ENCODE results near the gene CEP120.
"Not testable (repeated sequence)": the region's sequence is repeated elsewhere in the genome, so short reads cannot be mapped to it uniquely, and the experiment has no call there.

CEP120 gene

GRCh38 chr5:123436201-123436600 lies 13.0 kb upstream of the CEP120 start:
- Histone ChIP-seq H3K9me3 (ENCODE audit: insufficient read depth, low read depth, low read length) (no peaks in the 10 kb centered on the region), H3K4me3 (ENCODE audit: low read length) (no peak overlapping the region), H3K27me3 (ENCODE audit: insufficient read depth, low read length) (no peaks in the 10 kb centered on the region), H3K27ac (ENCODE audit: low read length) (no peak overlapping the region), H3K4me1 (ENCODE audit: insufficient read depth, low read length) (no peaks in the 10 kb centered on the region; the same call in 1 of the 2 replicates), H3K9ac (ENCODE audit: low read depth, low read length) (no peak overlapping the region), H3K36me3 (ENCODE audit: insufficient read depth, low read depth, low read length) (no peaks in the 10 kb centered on the region)

- H3K9ac ChIP-seq (ENCODE audit: low read depth, low read length), result no peak overlapping the region
- no peak overlapping the region for H3K27ac ChIP-seq (ENCODE audit: low read length)
- no peaks in the 10 kb centered on the region; the same call in 1 of the 2 replicates for H3K4me1 ChIP-seq (ENCODE audit: insufficient read depth, low read length)
- no peaks in the 10 kb centered on the region for H3K27me3 ChIP-seq (ENCODE audit: insufficient read depth, low read length)
- no peaks in the 10 kb centered on the region for H3K36me3 ChIP-seq (ENCODE audit: insufficient read depth, low read depth, low read length)
- H3K4me3 ChIP-seq (ENCODE audit: low read length), result no peak overlapping the region
- H3K9me3 ChIP-seq (ENCODE audit: insufficient read depth, low read depth, low read length), result no peaks in the 10 kb centered on the region
Observed at GRCh38 chr5:123434796-123435195, 11.6 kb upstream of the CEP120 start.

GRCh38 chr5:123433596-123433995 lies 10.4 kb upstream of the CEP120 start:
- Histone ChIP-seq H3K4me3 (ENCODE audit: low read length) (no peak overlapping the region), H3K36me3 (ENCODE audit: insufficient read depth, low read depth, low read length) (no peaks in the 10 kb centered on the region), H3K9me3 (ENCODE audit: insufficient read depth, low read depth, low read length) (no peaks in the 10 kb centered on the region), H3K27ac (ENCODE audit: low read length) (no peak overlapping the region), H3K4me1 (ENCODE audit: insufficient read depth, low read length) (no peaks in the 10 kb centered on the region; the same call in 1 of the 2 replicates), H3K9ac (ENCODE audit: low read depth, low read length) (no peak overlapping the region), H3K27me3 (ENCODE audit: insufficient read depth, low read length) (no peaks in the 10 kb centered on the region)

- not testable (repeated sequence) for H3K9me3 ChIP-seq (ENCODE audit: insufficient read depth, low read depth, low read length); H3K9ac ChIP-seq (ENCODE audit: low read depth, low read length); H3K36me3 ChIP-seq (ENCODE audit: insufficient read depth, low read depth, low read length); H3K27ac ChIP-seq (ENCODE audit: low read length); H3K4me1 ChIP-seq (ENCODE audit: insufficient read depth, low read length); H3K4me3 ChIP-seq (ENCODE audit: low read length); H3K27me3 ChIP-seq (ENCODE audit: insufficient read depth, low read length)
Observed at GRCh38 chr5:123430441-123430840, 7.2 kb upstream of the CEP120 start.

GRCh38 chr5:123429993-123430392 lies 6.8 kb upstream of the CEP120 start:
- H3K9ac ChIP-seq (ENCODE audit: low read depth, low read length), result no peak overlapping the region
- H3K9me3 ChIP-seq (ENCODE audit: insufficient read depth, low read depth, low read length), result no peaks in the 10 kb centered on the region
- no peak overlapping the region for H3K4me3 ChIP-seq (ENCODE audit: low read length)
- no peaks in the 10 kb centered on the region for H3K4me1 ChIP-seq (ENCODE audit: insufficient read depth, low read length)
- no peaks in the 10 kb centered on the region for H3K27me3 ChIP-seq (ENCODE audit: insufficient read depth, low read length)
- no peaks in the 10 kb centered on the region for H3K36me3 ChIP-seq (ENCODE audit: insufficient read depth, low read depth, low read length)
- no peak overlapping the region for H3K27ac ChIP-seq (ENCODE audit: low read length)

GRCh38 chr5:123429221-123429954 lies 6.2 kb upstream of the CEP120 start:
- H3K4me1 ChIP-seq (ENCODE audit: insufficient read depth, low read length), result no peaks in the 10 kb centered on the region; the same call in 1 of the 2 replicates
- no peaks in the 10 kb centered on the region for H3K9me3 ChIP-seq (ENCODE audit: insufficient read depth, low read depth, low read length)
- no peak overlapping the region for H3K27ac ChIP-seq (ENCODE audit: low read length)
- no peak overlapping the region for H3K4me3 ChIP-seq (ENCODE audit: low read length)
- H3K36me3 ChIP-seq (ENCODE audit: insufficient read depth, low read depth, low read length), result no peaks in the 10 kb centered on the region
- H3K9ac ChIP-seq (ENCODE audit: low read depth, low read length), result no peak overlapping the region
- no peaks in the 10 kb centered on the region for H3K27me3 ChIP-seq (ENCODE audit: insufficient read depth, low read length)

- Histone ChIP-seq H3K27me3 (ENCODE audit: insufficient read depth, low read length) (no peaks in the 10 kb centered on the region), H3K9me3 (ENCODE audit: insufficient read depth, low read depth, low read length) (no peaks in the 10 kb centered on the region), H3K9ac (ENCODE audit: low read depth, low read length) (no peak overlapping the region), H3K36me3 (ENCODE audit: insufficient read depth, low read depth, low read length) (no peaks in the 10 kb centered on the region), H3K27ac (ENCODE audit: low read length) (no peak overlapping the region), H3K4me3 (ENCODE audit: low read length) (no peak overlapping the region), H3K4me1 (ENCODE audit: insufficient read depth, low read length) (peaks cover 4% of the 10 kb centered on the region; the same call in 1 of the 2 replicates)
Observed at GRCh38 chr5:123428521-123429220, 5.5 kb upstream of the CEP120 start.

- H3K4me3 ChIP-seq (ENCODE audit: low read length), result no peak overlapping the region
- no peaks in the 10 kb centered on the region for H3K36me3 ChIP-seq (ENCODE audit: insufficient read depth, low read depth, low read length)
- no peaks in the 10 kb centered on the region; the same call in 1 of the 2 replicates for H3K27me3 ChIP-seq (ENCODE audit: insufficient read depth, low read length)
- peaks cover 4% of the 10 kb centered on the region; the same call in 1 of the 2 replicates for H3K4me1 ChIP-seq (ENCODE audit: insufficient read depth, low read length)
- no peaks in the 10 kb centered on the region for H3K9me3 ChIP-seq (ENCODE audit: insufficient read depth, low read depth, low read length)
- no peak overlapping the region for H3K27ac ChIP-seq (ENCODE audit: low read length)
- no peak overlapping the region for H3K9ac ChIP-seq (ENCODE audit: low read depth, low read length)
Observed at GRCh38 chr5:123427281-123427680, 4.1 kb upstream of the CEP120 start.

GRCh38 chr5:123425431-123425830 lies 2.2 kb upstream of the CEP120 start:
- Histone ChIP-seq H3K27ac (ENCODE audit: low read length) (no peak overlapping the region), H3K27me3 (ENCODE audit: insufficient read depth, low read length) (no peaks in the 10 kb centered on the region; the same call in 1 of the 2 replicates), H3K9ac (ENCODE audit: low read depth, low read length) (no peak overlapping the region), H3K4me3 (ENCODE audit: low read length) (no peak overlapping the region), H3K9me3 (ENCODE audit: insufficient read depth, low read depth, low read length) (no peaks in the 10 kb centered on the region), H3K4me1 (ENCODE audit: insufficient read depth, low read length) (peaks cover 12% of the 10 kb centered on the region; the same call in 1 of the 2 replicates), H3K36me3 (ENCODE audit: insufficient read depth, low read depth, low read length) (no peaks in the 10 kb centered on the region)

- H3K36me3 ChIP-seq (ENCODE audit: insufficient read depth, low read depth, low read length), result peaks cover 7% of the 10 kb centered on the region; the same call in 1 of the 2 replicates
- H3K9me3 ChIP-seq (ENCODE audit: insufficient read depth, low read depth, low read length), result no peaks in the 10 kb centered on the region
- H3K4me3 ChIP-seq (ENCODE audit: low read length), result peak overlapping the region; percentile 99
- H3K27ac ChIP-seq (ENCODE audit: low read length), result peak overlapping the region; percentile 22
- H3K27me3 ChIP-seq (ENCODE audit: insufficient read depth, low read length), result no peaks in the 10 kb centered on the region; the same call in 1 of the 2 replicates
- H3K9ac ChIP-seq (ENCODE audit: low read depth, low read length), result peak overlapping the region; percentile 86
- H3K4me1 ChIP-seq (ENCODE audit: insufficient read depth, low read length), result peaks cover 12% of the 10 kb centered on the region; the same call in 1 of the 2 replicates
Observed at GRCh38 chr5:123422433-123423277, 548 bp downstream of the CEP120 start.

GRCh38 chr5:123421773-123422172 lies 1.4 kb downstream of the CEP120 start:
- peak overlapping the region; percentile 99 for H3K4me3 ChIP-seq (ENCODE audit: low read length)
- no peaks in the 10 kb centered on the region for H3K9me3 ChIP-seq (ENCODE audit: insufficient read depth, low read depth, low read length)
- peak overlapping the region; percentile 86; the same call in 1 of the 2 replicates for H3K9ac ChIP-seq (ENCODE audit: low read depth, low read length)
- no peak overlapping the region for H3K27ac ChIP-seq (ENCODE audit: low read length)
- no peaks in the 10 kb centered on the region; the same call in 1 of the 2 replicates for H3K27me3 ChIP-seq (ENCODE audit: insufficient read depth, low read length)
- peaks cover 12% of the 10 kb centered on the region; the same call in 1 of the 2 replicates for H3K36me3 ChIP-seq (ENCODE audit: insufficient read depth, low read depth, low read length)
- H3K4me1 ChIP-seq (ENCODE audit: insufficient read depth, low read length), result peaks cover 12% of the 10 kb centered on the region; the same call in 1 of the 2 replicates
